OCI-LY1 (cell line): ENCODE results near the gene KLHL25.
A peak's percentile ranks its signal among the peaks of the same experiment; 100 is the strongest.

Source experiments
- H2AFZ ChIP-seq: fragments of 200-600 bp; sonication (generic), shearing (Covaris generic); 2 replicates; pipeline ENCODE4 v1.6.0; 2014; ENCODE audit warnings: antibody characterized with exemption, mild to moderate bottlenecking, low read length
- H3F3A ChIP-seq: fragments of 200-600 bp; sonication (generic), shearing (Covaris generic); 2 replicates; pipeline ENCODE4 v1.6.0; 2014; ENCODE audit warnings: mild to moderate bottlenecking, antibody characterized with exemption, low read length, moderate library complexity; ENCODE audit not compliant: insufficient read depth
- H3K27ac ChIP-seq: fragments of 200-600 bp; sonication (generic); 2 replicates; pipeline ENCODE4 v1.5.1; 2014; ENCODE audit warnings: low read length, mixed run types, mild to moderate bottlenecking, low read depth; ENCODE audit not compliant: poor library complexity, severe bottlenecking
- H3K27me3 ChIP-seq: fragments of 200-600 bp; sonication (generic); 2 replicates; pipeline ENCODE4 v1.6.0; 2014; ENCODE audit warnings: antibody characterized with exemption, mild to moderate bottlenecking, low read length, moderate library complexity; ENCODE audit not compliant: insufficient read depth
- H3K36me3 ChIP-seq: fragments of 200-600 bp; sonication (generic); 2 replicates; pipeline ENCODE4 v1.6.1; 2014; ENCODE audit warnings: mild to moderate bottlenecking, antibody characterized with exemption, low read length, moderate library complexity, mixed read lengths; ENCODE audit not compliant: insufficient read depth
- H3K4me1 ChIP-seq: fragments of 200-600 bp; sonication (generic); 2 replicates; pipeline ENCODE4 v1.5.1; 2014; ENCODE audit warnings: mild to moderate bottlenecking, low read length, moderate library complexity; ENCODE audit not compliant: insufficient read depth, severe bottlenecking
- H3K4me2 ChIP-seq: fragments of 200-600 bp; sonication (generic), shearing (Covaris generic); 2 replicates; pipeline ENCODE4 v1.6.1; 2014; ENCODE audit warnings: low read length
- H3K4me3 ChIP-seq: fragments of 200-600 bp; sonication (generic); 2 replicates; pipeline ENCODE4 v1.5.1; 2014; ENCODE audit warnings: low read length, low read depth, mild to moderate bottlenecking, mixed read lengths; ENCODE audit not compliant: poor library complexity, severe bottlenecking
- H3K79me2 ChIP-seq: fragments of 200-600 bp; shearing (Covaris generic); 2 replicates; pipeline ENCODE4 v1.6.1; 2016; ENCODE audit warnings: mixed run types, low read length, mixed read lengths; ENCODE audit not compliant: insufficient read depth
- H3K9ac ChIP-seq: fragments of 200-600 bp; sonication (generic), shearing (Covaris generic); 2 replicates; pipeline ENCODE4 v1.6.1; 2014; ENCODE audit warnings: mild to moderate bottlenecking, low read length, mixed read lengths
- H3K9me2 ChIP-seq: fragments of 200-600 bp; sonication (generic), shearing (Covaris generic); 2 replicates; pipeline ENCODE4 v1.6.1; 2014; ENCODE audit warnings: low read depth, mild to moderate bottlenecking, low read length, mixed read lengths
- H3K9me3 ChIP-seq: fragments of 200-600 bp; shearing (Covaris generic); 2 replicates; pipeline ENCODE4 v1.6.1; 2014; ENCODE audit warnings: low read length, mixed read lengths
- H4K20me1 ChIP-seq: fragments of 200-600 bp; sonication (generic), shearing (Covaris generic); 2 replicates; pipeline ENCODE4 v1.6.0; 2016; ENCODE audit warnings: mild to moderate bottlenecking, low read length; ENCODE audit not compliant: insufficient read depth
- EZH2 ChIP-seq: fragments of 200-600 bp; sonication (generic), shearing (Covaris generic); IDR thresholded peaks from 2 replicates; pipeline ENCODE4 v1.8.0; 2017; ENCODE audit warnings: borderline replicate concordance, mixed run types, mild to moderate bottlenecking, antibody characterized with exemption, low read length, moderate library complexity, mixed read lengths
- TF ChIP-seq, protein P1 (sequence below): fragments of 200-600 bp; sonication (generic), shearing (Covaris generic); IDR thresholded peaks from 2 replicates; pipeline ENCODE4 v1.5.1; 2017; ENCODE audit warnings: mild to moderate bottlenecking, antibody characterized with exemption, low read length, moderate library complexity, mixed read lengths

The KLHL25 gene

DNA sequence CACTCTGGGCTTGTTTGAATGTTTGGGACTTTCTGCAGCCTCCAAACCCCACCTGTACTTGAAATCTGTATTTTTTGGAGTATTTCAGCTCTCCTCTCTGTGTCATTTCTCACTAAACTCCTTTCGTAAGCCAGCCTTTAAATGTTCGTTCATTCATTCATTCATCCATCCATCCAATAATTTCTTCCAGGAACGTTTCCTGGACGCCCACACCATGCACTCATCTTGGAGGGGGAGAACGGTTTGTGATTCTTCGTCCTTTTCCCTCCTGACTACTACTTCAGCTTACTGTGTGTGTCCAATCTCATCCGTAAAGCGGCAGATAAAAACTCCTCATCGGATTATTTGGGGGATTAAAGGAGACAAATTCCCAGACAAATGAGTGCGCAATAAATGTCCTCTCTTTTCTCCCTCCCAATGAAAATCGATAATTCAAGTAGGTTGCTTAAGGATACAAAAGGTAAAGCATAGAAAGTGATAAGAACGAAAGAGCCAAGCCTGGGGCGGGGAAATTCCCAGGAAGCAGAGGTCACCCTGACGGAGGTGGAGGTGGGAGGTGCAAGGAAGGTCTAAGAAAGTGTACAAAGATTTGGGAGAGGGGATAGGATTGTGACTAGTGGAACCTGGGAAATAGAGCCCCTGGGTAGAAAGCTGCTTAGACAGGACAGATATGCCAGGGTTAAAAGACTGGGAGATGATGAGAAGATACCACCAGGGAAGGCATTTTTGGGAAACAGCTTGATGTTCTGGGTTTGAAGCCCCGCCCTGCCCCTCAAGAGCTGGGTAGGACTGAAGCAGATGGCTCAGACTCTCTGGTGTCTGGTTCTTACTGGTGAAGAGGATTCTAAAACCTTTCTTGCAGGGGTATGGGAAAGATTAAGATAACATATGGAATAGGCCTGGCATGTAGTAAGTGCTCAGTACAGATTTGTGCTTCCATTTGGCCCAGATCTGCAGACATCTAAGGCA, 896 bp upstream of the KLHL25 start:
- H3K27ac ChIP-seq = no peak overlapping the region
- H3K4me3 ChIP-seq = peak overlapping the region; percentile 60
- peak overlapping the region; percentile 60 for H3K9ac ChIP-seq

DNA sequence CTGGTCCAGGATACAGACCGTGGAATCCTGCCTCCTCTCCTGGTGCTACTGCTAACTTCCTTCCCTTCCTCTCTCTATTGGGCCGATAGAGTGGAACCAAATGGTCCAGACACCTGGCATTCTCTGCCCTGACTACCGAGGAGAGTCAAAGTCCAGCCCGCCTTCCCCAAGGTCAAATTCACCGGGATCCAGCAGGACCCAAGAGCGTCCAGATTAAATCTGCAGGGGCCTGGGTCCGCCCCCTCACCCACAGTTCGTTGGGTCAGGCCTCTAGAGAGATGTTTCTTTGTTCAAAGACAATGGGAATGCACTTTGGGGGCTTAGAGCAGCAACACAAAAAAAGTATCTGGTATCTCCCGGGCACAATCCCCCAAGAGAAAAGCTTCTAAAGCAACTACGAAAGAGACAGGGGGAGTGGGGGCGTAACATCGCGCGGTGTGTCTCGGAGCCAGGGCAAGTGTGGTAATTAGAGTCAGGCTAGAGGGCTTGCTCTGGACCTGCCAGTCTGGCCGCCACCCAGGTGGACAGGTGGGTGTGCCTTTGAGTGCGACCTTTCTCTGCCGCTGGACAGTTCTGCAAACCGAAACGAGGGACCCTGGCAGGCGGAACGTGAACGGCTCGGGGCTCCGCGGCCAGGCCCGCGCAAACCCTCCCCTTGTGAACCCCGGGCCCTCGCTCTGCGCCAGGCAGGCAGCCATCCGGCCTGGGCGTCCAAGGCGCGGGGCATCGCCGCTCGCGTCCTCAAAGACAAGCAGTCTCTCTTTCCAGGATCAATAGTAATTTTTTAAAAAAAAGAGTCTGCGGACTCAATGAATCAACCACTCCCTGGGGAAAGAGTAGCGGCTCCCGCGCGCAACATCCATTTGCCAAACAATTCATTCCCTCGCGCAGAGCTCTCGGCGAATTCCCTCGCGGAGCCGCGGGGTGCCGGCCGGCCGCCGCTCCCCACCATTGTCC, 806 bp downstream of the KLHL25 start:
- H4K20me1 ChIP-seq = no peaks in the 10 kb centered on the region
- no peaks in the 10 kb centered on the region for H3K79me2 ChIP-seq
- H3K27ac ChIP-seq = no peak overlapping the region
- no peaks in the 10 kb centered on the region for H3K9me3 ChIP-seq
- H3K27me3 ChIP-seq = peaks cover 5% of the 10 kb centered on the region; the same call in 1 of the 2 replicates
- no peaks in the 10 kb centered on the region for H3K36me3 ChIP-seq
- peak overlapping the region; percentile 82 for H3K4me2 ChIP-seq
- TF ChIP-seq, protein P1, sequence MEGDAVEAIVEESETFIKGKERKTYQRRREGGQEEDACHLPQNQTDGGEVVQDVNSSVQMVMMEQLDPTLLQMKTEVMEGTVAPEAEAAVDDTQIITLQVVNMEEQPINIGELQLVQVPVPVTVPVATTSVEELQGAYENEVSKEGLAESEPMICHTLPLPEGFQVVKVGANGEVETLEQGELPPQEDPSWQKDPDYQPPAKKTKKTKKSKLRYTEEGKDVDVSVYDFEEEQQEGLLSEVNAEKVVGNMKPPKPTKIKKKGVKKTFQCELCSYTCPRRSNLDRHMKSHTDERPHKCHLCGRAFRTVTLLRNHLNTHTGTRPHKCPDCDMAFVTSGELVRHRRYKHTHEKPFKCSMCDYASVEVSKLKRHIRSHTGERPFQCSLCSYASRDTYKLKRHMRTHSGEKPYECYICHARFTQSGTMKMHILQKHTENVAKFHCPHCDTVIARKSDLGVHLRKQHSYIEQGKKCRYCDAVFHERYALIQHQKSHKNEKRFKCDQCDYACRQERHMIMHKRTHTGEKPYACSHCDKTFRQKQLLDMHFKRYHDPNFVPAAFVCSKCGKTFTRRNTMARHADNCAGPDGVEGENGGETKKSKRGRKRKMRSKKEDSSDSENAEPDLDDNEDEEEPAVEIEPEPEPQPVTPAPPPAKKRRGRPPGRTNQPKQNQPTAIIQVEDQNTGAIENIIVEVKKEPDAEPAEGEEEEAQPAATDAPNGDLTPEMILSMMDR = no peak
- TF ChIP-seq EZH2 = no peak
- H3K9ac ChIP-seq = peak overlapping the region; percentile 69
- H3K4me3 ChIP-seq = peak overlapping the region; percentile 73
- no peaks in the 10 kb centered on the region for H3K9me2 ChIP-seq
- H3F3A ChIP-seq = no peaks in the 10 kb centered on the region
- H2AFZ ChIP-seq = no peak overlapping the region
- H3K4me1 ChIP-seq = peaks cover 18% of the 10 kb centered on the region

More for the DNA sequence above, 896 bp upstream of the KLHL25 start:
- TF ChIP-seq, protein P1 = no peak
- no peak for TF ChIP-seq EZH2
- Histone ChIP-seq H3K9me3 (no peaks in the 10 kb centered on the region), H3K9me2 (no peaks in the 10 kb centered on the region), H4K20me1 (no peaks in the 10 kb centered on the region), H3K27me3 (peaks cover 5% of the 10 kb centered on the region; the same call in 1 of the 2 replicates), H2AFZ (peak overlapping the region; percentile 97), H3F3A (no peaks in the 10 kb centered on the region), H3K4me2 (peak overlapping the region; percentile 96), H3K36me3 (no peaks in the 10 kb centered on the region), H3K4me1 (peaks cover 18% of the 10 kb centered on the region), H3K79me2 (no peaks in the 10 kb centered on the region)

DNA sequence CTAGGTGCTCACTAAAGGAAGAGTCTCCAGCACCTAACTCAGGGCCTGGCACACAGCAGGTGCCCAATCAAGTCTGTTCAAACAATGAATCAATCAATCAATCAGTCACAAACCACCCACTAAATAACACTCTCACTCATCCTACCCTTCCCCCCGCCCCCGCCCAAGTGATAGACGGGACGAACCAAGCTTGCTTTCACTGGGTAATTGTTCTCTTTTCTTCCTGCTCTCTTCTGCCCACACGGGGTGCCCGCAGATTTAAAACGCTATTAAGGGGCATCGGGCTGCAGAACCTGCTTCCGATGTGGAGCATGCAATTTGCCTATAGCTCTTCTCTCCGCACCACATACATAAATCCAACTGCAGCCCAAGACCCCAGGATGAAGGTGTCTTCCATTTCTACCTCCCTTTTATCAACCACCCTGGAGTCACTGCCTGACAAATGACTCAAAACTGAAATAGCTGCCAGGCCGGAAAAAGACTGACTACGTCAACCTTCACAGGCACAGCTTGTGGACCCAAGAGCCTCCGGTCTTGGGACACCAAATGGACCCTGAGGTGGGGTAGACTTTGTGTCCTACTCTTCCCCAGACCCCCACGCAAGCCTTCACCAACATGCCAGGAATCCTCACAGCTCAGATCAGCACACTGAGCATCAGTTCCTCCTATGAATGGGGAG, 1.7 kb downstream of the KLHL25 start:
- Histone ChIP-seq H2AFZ (no peak overlapping the region), H3K9ac (no peak overlapping the region), H3K4me1 (peaks cover 18% of the 10 kb centered on the region), H3F3A (no peaks in the 10 kb centered on the region), H3K4me2 (peak overlapping the region; percentile 82; the same call in 1 of the 2 replicates), H3K9me2 (no peaks in the 10 kb centered on the region), H3K27ac (no peak overlapping the region), H3K4me3 (no peak overlapping the region), H3K36me3 (no peaks in the 10 kb centered on the region), H3K9me3 (no peaks in the 10 kb centered on the region), H3K27me3 (peaks cover 5% of the 10 kb centered on the region; the same call in 1 of the 2 replicates), H4K20me1 (no peaks in the 10 kb centered on the region), H3K79me2 (no peaks in the 10 kb centered on the region)
- TF ChIP-seq EZH2 = no peak
- TF ChIP-seq, protein P1 = no peak
